Measurements from ENCODE around the gene FAXDC2.

DNA sequence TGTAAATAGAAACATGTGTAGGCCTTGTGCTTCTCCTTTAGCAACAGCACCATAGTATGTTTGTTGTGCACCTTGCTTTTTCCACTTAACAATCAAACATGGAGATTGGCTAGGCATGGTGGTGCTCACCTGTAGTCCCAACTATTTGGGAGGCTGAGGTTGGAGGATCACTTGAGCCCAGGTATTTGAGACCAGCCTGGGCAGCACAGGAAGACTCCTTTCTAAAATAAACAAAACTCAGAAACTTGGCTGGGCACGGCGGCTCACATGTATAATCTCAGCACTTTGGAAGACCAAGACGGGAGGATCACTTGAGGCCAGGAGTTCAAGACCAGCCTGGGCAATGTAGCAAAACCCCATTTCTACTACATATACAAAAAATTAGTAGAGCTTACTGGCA, 948 bp upstream of the FAXDC2 start:
- TF ChIP-seq, protein P1, sequence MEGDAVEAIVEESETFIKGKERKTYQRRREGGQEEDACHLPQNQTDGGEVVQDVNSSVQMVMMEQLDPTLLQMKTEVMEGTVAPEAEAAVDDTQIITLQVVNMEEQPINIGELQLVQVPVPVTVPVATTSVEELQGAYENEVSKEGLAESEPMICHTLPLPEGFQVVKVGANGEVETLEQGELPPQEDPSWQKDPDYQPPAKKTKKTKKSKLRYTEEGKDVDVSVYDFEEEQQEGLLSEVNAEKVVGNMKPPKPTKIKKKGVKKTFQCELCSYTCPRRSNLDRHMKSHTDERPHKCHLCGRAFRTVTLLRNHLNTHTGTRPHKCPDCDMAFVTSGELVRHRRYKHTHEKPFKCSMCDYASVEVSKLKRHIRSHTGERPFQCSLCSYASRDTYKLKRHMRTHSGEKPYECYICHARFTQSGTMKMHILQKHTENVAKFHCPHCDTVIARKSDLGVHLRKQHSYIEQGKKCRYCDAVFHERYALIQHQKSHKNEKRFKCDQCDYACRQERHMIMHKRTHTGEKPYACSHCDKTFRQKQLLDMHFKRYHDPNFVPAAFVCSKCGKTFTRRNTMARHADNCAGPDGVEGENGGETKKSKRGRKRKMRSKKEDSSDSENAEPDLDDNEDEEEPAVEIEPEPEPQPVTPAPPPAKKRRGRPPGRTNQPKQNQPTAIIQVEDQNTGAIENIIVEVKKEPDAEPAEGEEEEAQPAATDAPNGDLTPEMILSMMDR (conservative IDR thresholded peaks at IDR 0.05 in 1 of 2, IDR thresholded peaks at IDR 0.05 in 1 of 2; ENCODE audit: low read depth in 1 of 2, low read length in 2 of 2) = no peak
- TF ChIP-seq EZH2 (IDR thresholded peaks at IDR 0.05; ENCODE audit: low read length, missing control alignments) = no peak

All from fibroblast of lung (primary cell).